HG03097 (cell line): Measurements from ENCODE around the gene SH3PXD2A.

ENCODE experiments used
- ATAC-seq: cut with Tn5 transposase; IDR thresholded peaks from one replicate; pipeline ENCODE4 v1.9.1; 2021; ENCODE audit not compliant: unreplicated experiment, low FRiP score

The SH3PXD2A gene

GRCh38 chr10:103558911-103559310, 296.5 kb downstream of the SH3PXD2A start:
- no peak for ATAC-seq

GRCh38 chr10:103557455-103557854, 297.9 kb downstream of the SH3PXD2A start:
- no peak for ATAC-seq

GRCh38 chr10:103556383-103557007, 298.9 kb downstream of the SH3PXD2A start:
- ATAC-seq = no peak

GRCh38 chr10:103555712-103556111, 299.7 kb downstream of the SH3PXD2A start:
- no peak for ATAC-seq

GRCh38 chr10:103555325-103555649, 300.1 kb downstream of the SH3PXD2A start:
- no peak for ATAC-seq

- no peak for ATAC-seq
These were observed 300.7 kb downstream of the SH3PXD2A start for GRCh38 chr10:103554488-103555324.

- no peak for ATAC-seq
These were observed 301.5 kb downstream of the SH3PXD2A start for GRCh38 chr10:103553743-103554487.

- no peak for ATAC-seq
These were observed 302.3 kb downstream of the SH3PXD2A start for GRCh38 chr10:103552856-103553742.

GRCh38 chr10:103551619-103552602, 303.5 kb downstream of the SH3PXD2A start:
- no peak for ATAC-seq

GRCh38 chr10:103550229-103550628, 305.1 kb downstream of the SH3PXD2A start:
- no peak for ATAC-seq

- ATAC-seq = no peak
These were observed 306.1 kb downstream of the SH3PXD2A start for GRCh38 chr10:103549349-103549685.

GRCh38 chr10:103548581-103549348, 306.6 kb downstream of the SH3PXD2A start:
- ATAC-seq = no peak

GRCh38 chr10:103548006-103548405, 307.4 kb downstream of the SH3PXD2A start:
- no peak for ATAC-seq

- no peak for ATAC-seq
These were observed 307.9 kb downstream of the SH3PXD2A start for GRCh38 chr10:103547391-103547946.

- no peak for ATAC-seq
These were observed 309.0 kb downstream of the SH3PXD2A start for GRCh38 chr10:103546401-103546800.

- ATAC-seq = no peak
These were observed 309.6 kb downstream of the SH3PXD2A start for GRCh38 chr10:103545771-103546281.

- ATAC-seq = no peak
These were observed 310.0 kb downstream of the SH3PXD2A start for GRCh38 chr10:103545366-103545765.

- no peak for ATAC-seq
These were observed 310.6 kb downstream of the SH3PXD2A start for GRCh38 chr10:103544657-103545310.
